Hepatocyte (in vitro differentiated cells): ENCODE data around the gene C2CD3.

Experiments
- EZH2phosphoT487 ChIP-seq: fragments of 200-600 bp; sonication (generic); IDR thresholded peaks from one replicate; pipeline ENCODE4 v1.6.1; 2018; ENCODE audit warnings: antibody characterized with exemption, mild to moderate bottlenecking, low read depth, moderate library complexity; ENCODE audit not compliant: unreplicated experiment, severe bottlenecking
- TF ChIP-seq, protein P1 (sequence below): fragments of 200-600 bp; sonication (generic); IDR thresholded peaks from 2 replicates; pipeline ENCODE4 v1.5.1; 2016; ENCODE audit warnings: antibody characterized with exemption, mild to moderate bottlenecking; ENCODE audit not compliant: poor library complexity

DNA sequence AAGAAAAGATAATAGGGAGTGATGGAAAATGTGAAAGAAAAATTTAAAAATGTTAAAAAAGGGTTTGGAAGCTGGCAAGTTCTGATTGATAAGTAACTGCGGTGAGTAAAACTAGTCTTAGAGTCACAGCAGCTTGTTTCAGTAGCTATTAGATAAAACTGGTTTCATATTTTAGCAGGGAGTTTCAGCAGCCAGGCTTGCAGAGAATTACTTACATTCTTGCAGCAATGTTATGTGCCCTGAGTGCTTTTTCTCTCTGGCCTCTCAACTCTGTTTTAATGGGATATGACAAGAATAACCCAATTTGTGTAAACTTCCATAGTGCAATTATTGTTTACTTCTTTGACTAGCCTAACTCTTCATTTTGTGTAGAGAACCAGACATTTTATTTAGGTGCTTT is 33.9 kb upstream of the C2CD3 start:
- TF ChIP-seq, protein P1, sequence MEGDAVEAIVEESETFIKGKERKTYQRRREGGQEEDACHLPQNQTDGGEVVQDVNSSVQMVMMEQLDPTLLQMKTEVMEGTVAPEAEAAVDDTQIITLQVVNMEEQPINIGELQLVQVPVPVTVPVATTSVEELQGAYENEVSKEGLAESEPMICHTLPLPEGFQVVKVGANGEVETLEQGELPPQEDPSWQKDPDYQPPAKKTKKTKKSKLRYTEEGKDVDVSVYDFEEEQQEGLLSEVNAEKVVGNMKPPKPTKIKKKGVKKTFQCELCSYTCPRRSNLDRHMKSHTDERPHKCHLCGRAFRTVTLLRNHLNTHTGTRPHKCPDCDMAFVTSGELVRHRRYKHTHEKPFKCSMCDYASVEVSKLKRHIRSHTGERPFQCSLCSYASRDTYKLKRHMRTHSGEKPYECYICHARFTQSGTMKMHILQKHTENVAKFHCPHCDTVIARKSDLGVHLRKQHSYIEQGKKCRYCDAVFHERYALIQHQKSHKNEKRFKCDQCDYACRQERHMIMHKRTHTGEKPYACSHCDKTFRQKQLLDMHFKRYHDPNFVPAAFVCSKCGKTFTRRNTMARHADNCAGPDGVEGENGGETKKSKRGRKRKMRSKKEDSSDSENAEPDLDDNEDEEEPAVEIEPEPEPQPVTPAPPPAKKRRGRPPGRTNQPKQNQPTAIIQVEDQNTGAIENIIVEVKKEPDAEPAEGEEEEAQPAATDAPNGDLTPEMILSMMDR, result no peak
- TF ChIP-seq EZH2phosphoT487, result no peak
